Measurements from ENCODE around the gene USH1C.

GRCh38 chr11:17445240-17445795, 98.9 kb downstream of the USH1C start:
- TF ChIP-seq POLR2AphosphoS5 (IDR thresholded peaks at IDR 0.05; ENCODE audit: low read depth, low read length) = no peak
- TF ChIP-seq POLR2A (IDR thresholded peaks at IDR 0.05; ENCODE audit: low read depth, low read length) = no peak
